Ishikawa (cell line): ENCODE measurements around the gene YJEFN3.
A peak's percentile ranks its signal among the peaks of the same experiment; 100 is the strongest.

Source experiments
- CEBPB ChIP-seq: IDR thresholded peaks from 2 replicates; pipeline ENCODE4 v1.6.1; 2012
- CREB1 ChIP-seq: IDR thresholded peaks from 2 replicates; pipeline ENCODE4 v1.6.1; 2012; ENCODE audit warnings: low read depth
- EGR1 ChIP-seq: IDR thresholded peaks from 2 replicates; pipeline ENCODE4 v1.6.1; 2012
- EP300 ChIP-seq: IDR thresholded peaks from 2 replicates; pipeline ENCODE4 v1.6.1; 2012; ENCODE audit warnings: borderline replicate concordance
- FOXM1 ChIP-seq: IDR thresholded peaks from 2 replicates; pipeline ENCODE4 v1.6.1; 2012; ENCODE audit warnings: low read depth, borderline replicate concordance
- MAX ChIP-seq: IDR thresholded peaks from 2 replicates; pipeline ENCODE4 v1.6.1; 2012
- NFIC ChIP-seq: IDR thresholded peaks from 2 replicates; pipeline ENCODE4 v1.6.1; 2012
- RAD21 ChIP-seq: IDR thresholded peaks from 2 replicates; pipeline ENCODE4 v1.6.1; 2012; ENCODE audit warnings: low read depth
- TAF1 ChIP-seq: IDR thresholded peaks from 2 replicates; pipeline ENCODE4 v1.6.1; 2012; ENCODE audit warnings: low read depth, mild to moderate bottlenecking
- TCF12 ChIP-seq: IDR thresholded peaks from 2 replicates; pipeline ENCODE4 v1.6.1; 2012; ENCODE audit warnings: low read depth
- TEAD4 ChIP-seq: IDR thresholded peaks from 2 replicates; pipeline ENCODE4 v1.6.1; 2012
- USF1 ChIP-seq: IDR thresholded peaks from 2 replicates; pipeline ENCODE4 v1.6.1; 2012
- YY1 ChIP-seq: IDR thresholded peaks from 2 replicates; pipeline ENCODE4 v1.6.1; 2012; ENCODE audit warnings: low read depth
- ZBTB7A ChIP-seq: IDR thresholded peaks from 2 replicates; pipeline ENCODE4 v1.6.1; 2012; ENCODE audit warnings: low read depth
- TF ChIP-seq, protein P1 (sequence below): IDR thresholded peaks from 2 replicates; pipeline ENCODE4 v1.6.1; 2012; ENCODE audit warnings: low read depth, mild to moderate bottlenecking

The YJEFN3 gene

DNA sequence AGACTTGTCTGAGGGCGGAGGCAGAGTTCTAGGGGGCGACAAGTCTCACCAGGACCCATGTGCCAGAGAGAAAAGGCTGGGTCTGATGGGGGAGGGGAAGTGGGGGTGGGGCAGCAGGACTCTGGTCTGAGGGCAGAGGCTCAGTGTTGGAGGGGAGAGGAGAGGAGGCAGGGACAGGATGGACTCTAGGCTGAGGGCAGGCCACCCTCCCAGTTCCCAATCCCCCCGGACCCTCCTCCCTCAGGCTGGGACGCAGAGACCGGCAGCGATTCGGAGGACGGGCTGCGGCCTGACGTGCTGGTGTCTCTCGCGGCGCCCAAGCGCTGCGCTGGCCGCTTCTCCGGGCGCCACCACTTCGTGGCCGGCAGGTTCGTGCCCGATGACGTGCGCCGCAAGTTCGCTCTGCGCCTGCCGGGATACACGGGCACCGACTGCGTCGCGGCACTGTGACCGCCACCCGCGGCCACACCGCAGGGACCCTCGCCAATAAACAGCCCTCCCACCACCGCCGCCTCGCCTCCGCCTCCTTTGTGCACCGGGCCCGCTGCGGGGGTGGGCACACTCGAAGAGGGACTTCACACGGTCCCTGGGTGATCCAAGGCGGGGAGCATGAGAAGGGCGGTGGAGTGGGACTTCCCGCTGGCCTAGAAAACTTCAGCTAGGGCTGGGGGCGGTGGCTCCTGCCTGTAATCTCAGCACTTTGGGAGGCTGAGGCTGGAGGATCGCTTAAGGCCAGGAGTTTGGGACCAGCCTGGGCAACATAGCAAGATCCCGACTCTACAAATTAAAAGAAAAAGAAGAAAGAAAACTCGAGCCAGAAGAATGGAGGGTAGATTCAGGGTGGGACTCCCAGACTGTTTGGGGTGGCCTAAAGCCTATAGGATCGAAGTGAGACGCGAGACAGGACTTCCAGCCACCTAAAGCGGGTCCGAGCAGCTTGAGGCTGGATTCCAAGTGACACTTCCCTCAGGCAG, 8.7 kb downstream of the YJEFN3 start:
- TF ChIP-seq CEBPB: no peak
- TF ChIP-seq YY1: no peak
- TF ChIP-seq, protein P1, sequence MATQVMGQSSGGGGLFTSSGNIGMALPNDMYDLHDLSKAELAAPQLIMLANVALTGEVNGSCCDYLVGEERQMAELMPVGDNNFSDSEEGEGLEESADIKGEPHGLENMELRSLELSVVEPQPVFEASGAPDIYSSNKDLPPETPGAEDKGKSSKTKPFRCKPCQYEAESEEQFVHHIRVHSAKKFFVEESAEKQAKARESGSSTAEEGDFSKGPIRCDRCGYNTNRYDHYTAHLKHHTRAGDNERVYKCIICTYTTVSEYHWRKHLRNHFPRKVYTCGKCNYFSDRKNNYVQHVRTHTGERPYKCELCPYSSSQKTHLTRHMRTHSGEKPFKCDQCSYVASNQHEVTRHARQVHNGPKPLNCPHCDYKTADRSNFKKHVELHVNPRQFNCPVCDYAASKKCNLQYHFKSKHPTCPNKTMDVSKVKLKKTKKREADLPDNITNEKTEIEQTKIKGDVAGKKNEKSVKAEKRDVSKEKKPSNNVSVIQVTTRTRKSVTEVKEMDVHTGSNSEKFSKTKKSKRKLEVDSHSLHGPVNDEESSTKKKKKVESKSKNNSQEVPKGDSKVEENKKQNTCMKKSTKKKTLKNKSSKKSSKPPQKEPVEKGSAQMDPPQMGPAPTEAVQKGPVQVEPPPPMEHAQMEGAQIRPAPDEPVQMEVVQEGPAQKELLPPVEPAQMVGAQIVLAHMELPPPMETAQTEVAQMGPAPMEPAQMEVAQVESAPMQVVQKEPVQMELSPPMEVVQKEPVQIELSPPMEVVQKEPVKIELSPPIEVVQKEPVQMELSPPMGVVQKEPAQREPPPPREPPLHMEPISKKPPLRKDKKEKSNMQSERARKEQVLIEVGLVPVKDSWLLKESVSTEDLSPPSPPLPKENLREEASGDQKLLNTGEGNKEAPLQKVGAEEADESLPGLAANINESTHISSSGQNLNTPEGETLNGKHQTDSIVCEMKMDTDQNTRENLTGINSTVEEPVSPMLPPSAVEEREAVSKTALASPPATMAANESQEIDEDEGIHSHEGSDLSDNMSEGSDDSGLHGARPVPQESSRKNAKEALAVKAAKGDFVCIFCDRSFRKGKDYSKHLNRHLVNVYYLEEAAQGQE: no peak
- TF ChIP-seq TAF1: no peak
- TF ChIP-seq NFIC: no peak
- TF ChIP-seq TCF12: no peak
- no peak for TF ChIP-seq FOXM1
- TF ChIP-seq ZBTB7A: no peak
- TF ChIP-seq EGR1: no peak

GRCh38 chr19:19538061-19538784, 9.5 kb downstream of the YJEFN3 start, which contains the start of gene CILP2:
Gene CILP2 (plus strand): TSS chr19:19538265. CDS start chr19:19538350, 85 bp downstream.
- no peak for TF ChIP-seq TCF12
- TF ChIP-seq YY1: 0 out of 2 replicates have a peak, but pooled peaks have one; percentile 38

GRCh38 chr19:19538785-19539166, 10.1 kb downstream of the YJEFN3 start:
- no peak for TF ChIP-seq YY1
- TF ChIP-seq EGR1: no peak
- TF ChIP-seq, protein P1: 0 out of 2 replicates have a peak, but pooled peaks have one; percentile 37
- no peak for TF ChIP-seq TEAD4
- no peak for TF ChIP-seq CEBPB
- no peak for TF ChIP-seq NFIC
- no peak for TF ChIP-seq ZBTB7A
- no peak for TF ChIP-seq TCF12

GRCh38 chr19:19539698-19540063, 11.0 kb downstream of the YJEFN3 start:
- TF ChIP-seq TCF12 (no peak), TAF1 (no peak), CREB1 (no peak), MAX (no peak), NFIC (no peak), ZBTB7A (no peak), FOXM1 (no peak), YY1 (no peak), EP300 (no peak), EGR1 (no peak), USF1 (no peak), CEBPB (no peak), TEAD4 (no peak), RAD21 (no peak)
- TF ChIP-seq, protein P1: no peak

DNA sequence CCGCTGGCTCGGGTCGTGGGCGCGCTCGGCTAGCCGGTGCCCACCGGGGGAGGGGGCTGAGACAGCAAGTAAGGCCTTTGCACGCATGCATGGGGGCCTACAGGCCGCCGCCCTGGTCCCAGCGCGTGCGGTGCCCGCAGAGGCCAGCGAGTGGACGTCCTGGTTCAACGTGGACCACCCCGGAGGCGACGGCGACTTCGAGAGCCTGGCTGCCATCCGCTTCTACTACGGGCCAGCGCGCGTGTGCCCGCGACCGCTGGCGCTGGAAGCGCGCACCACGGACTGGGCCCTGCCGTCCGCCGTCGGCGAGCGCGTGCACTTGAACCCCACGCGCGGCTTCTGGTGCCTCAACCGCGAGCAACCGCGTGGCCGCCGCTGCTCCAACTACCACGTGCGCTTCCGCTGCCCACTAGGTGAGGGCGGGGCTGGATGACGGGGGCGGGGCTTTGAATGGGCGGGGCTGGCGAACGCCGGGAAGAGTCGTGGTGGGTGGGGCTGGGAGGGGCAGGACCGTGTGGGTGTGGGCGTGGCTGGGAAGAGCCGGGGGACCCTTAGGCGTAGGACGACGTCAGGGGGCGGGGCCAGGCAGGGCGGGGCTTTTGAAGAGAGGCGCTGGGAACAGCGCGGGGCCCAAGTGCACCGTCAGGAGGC, 11.5 kb downstream of the YJEFN3 start:
- TF ChIP-seq RAD21 (no peak), MAX (peak; percentile 99), TAF1 (no peak), CREB1 (peak; percentile 77), USF1 (peak; percentile 83)
- TF ChIP-seq, protein P1: no peak
